ENCODE measurements around the gene SIAH1. TPM values are rescaled to one million over a fixed set of nuclear protein-coding genes. Genes with fewer than 3 reads are reported as not detected.

SIAH1 gene
- polyA plus RNA-seq, 1 donor from 2014 or later, result 96.6 TPM

DNA sequence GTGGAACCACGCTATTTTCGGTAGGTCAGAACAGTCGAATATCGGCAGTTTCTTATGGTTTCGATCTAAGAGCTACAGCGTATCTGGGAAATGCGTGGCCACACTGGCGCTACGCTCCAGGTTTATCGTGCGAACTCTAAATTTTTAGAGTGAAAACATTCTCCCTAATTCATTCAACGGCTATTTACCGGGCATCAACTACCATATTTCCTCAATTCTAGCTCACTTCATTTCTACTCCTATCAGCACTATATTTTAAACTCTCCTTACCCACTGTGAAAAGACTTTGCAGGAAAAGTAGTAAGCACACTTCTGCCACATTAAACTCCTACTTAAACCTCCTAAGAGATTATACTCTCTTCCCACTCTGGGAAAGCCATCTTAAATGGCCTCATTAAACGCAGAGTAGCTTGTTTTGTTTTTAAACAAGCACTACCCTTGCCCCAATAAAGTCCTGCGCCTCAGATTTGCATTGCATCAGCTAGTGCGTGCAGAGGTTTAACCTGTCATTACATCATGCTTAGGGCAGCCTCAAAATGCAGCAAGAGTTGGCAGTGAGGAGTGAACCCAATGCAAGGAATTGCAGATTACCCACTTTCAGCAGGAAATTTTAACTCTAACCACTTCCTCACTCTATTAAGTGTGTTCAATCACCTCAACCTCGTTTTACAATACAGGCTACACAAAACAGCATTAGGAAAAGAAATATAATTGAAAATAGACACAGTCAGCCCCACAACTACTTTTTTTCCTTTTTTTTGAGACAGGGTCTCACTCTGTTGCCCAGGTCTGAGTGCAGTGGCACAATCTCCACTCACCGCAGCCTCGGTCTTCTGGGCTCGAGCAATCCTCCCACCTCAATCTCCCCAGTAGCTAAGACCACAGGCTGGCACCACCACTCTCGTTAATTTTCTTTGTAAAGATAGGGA, 18.8 kb downstream of the SIAH1 start:
- H3K79me2 ChIP-seq (replicated peaks; ENCODE audit: insufficient read depth, low read length), result peaks cover 94% of the 10 kb centered on the region
- no peak overlapping the region for H3K9ac ChIP-seq (ENCODE audit: low read length)
- H3K4me3 ChIP-seq (ENCODE audit: low read length), result peak overlapping the region; percentile 59
- H3K27me3 ChIP-seq (ENCODE audit: insufficient read depth, low read depth, low read length), result no peaks in the 10 kb centered on the region
- H3K27ac ChIP-seq (ENCODE audit: low read length), result no peak overlapping the region
- no peaks in the 10 kb centered on the region for H3K9me2 ChIP-seq (ENCODE audit: insufficient read depth, low read length)
- no peaks in the 10 kb centered on the region for H3K9me3 ChIP-seq (ENCODE audit: low read length)
- H3K36me3 ChIP-seq (ENCODE audit: insufficient read depth, low read length), result peaks cover 5% of the 10 kb centered on the region
- peaks cover 59% of the 10 kb centered on the region for H4K20me1 ChIP-seq (ENCODE audit: insufficient read depth)
- no peak overlapping the region for H2AFZ ChIP-seq (ENCODE audit: low read depth, low read length)
- peak overlapping the region; percentile 27 for H3K4me2 ChIP-seq (ENCODE audit: low read length)
- no peaks in the 10 kb centered on the region for H3F3A ChIP-seq (ENCODE audit: insufficient read depth, low read length, poor library complexity, severe bottlenecking)
- TF ChIP-seq SMC3 (conservative IDR thresholded peaks at IDR 0.05; ENCODE audit: poor library complexity), result no peak
- TF ChIP-seq EP300 (conservative IDR thresholded peaks at IDR 0.05; ENCODE audit: poor library complexity, severe bottlenecking), result no peak
- TF ChIP-seq EZH2 (IDR thresholded peaks at IDR 0.05; ENCODE audit: borderline replicate concordance, insufficient read depth, low read length, poor library complexity, severe bottlenecking), result no peak
- TF ChIP-seq MXI1 (conservative IDR thresholded peaks at IDR 0.05; ENCODE audit: poor library complexity, severe bottlenecking), result no peak
- no peak for TF ChIP-seq TAF1 (IDR thresholded peaks at IDR 0.05; ENCODE audit: low read depth)
- TF ChIP-seq, protein P1, sequence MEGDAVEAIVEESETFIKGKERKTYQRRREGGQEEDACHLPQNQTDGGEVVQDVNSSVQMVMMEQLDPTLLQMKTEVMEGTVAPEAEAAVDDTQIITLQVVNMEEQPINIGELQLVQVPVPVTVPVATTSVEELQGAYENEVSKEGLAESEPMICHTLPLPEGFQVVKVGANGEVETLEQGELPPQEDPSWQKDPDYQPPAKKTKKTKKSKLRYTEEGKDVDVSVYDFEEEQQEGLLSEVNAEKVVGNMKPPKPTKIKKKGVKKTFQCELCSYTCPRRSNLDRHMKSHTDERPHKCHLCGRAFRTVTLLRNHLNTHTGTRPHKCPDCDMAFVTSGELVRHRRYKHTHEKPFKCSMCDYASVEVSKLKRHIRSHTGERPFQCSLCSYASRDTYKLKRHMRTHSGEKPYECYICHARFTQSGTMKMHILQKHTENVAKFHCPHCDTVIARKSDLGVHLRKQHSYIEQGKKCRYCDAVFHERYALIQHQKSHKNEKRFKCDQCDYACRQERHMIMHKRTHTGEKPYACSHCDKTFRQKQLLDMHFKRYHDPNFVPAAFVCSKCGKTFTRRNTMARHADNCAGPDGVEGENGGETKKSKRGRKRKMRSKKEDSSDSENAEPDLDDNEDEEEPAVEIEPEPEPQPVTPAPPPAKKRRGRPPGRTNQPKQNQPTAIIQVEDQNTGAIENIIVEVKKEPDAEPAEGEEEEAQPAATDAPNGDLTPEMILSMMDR (IDR thresholded peaks at IDR 0.05; ENCODE audit: poor library complexity, severe bottlenecking), result no peak
- TF ChIP-seq RAD21 (conservative IDR thresholded peaks at IDR 0.05), result no peak
- no peak for TF ChIP-seq POLR2AphosphoS5 (IDR thresholded peaks at IDR 0.05)
- TF ChIP-seq, protein P2, sequence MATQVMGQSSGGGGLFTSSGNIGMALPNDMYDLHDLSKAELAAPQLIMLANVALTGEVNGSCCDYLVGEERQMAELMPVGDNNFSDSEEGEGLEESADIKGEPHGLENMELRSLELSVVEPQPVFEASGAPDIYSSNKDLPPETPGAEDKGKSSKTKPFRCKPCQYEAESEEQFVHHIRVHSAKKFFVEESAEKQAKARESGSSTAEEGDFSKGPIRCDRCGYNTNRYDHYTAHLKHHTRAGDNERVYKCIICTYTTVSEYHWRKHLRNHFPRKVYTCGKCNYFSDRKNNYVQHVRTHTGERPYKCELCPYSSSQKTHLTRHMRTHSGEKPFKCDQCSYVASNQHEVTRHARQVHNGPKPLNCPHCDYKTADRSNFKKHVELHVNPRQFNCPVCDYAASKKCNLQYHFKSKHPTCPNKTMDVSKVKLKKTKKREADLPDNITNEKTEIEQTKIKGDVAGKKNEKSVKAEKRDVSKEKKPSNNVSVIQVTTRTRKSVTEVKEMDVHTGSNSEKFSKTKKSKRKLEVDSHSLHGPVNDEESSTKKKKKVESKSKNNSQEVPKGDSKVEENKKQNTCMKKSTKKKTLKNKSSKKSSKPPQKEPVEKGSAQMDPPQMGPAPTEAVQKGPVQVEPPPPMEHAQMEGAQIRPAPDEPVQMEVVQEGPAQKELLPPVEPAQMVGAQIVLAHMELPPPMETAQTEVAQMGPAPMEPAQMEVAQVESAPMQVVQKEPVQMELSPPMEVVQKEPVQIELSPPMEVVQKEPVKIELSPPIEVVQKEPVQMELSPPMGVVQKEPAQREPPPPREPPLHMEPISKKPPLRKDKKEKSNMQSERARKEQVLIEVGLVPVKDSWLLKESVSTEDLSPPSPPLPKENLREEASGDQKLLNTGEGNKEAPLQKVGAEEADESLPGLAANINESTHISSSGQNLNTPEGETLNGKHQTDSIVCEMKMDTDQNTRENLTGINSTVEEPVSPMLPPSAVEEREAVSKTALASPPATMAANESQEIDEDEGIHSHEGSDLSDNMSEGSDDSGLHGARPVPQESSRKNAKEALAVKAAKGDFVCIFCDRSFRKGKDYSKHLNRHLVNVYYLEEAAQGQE (IDR thresholded peaks at IDR 0.05; ENCODE audit: borderline replicate concordance), result no peak

DNA sequence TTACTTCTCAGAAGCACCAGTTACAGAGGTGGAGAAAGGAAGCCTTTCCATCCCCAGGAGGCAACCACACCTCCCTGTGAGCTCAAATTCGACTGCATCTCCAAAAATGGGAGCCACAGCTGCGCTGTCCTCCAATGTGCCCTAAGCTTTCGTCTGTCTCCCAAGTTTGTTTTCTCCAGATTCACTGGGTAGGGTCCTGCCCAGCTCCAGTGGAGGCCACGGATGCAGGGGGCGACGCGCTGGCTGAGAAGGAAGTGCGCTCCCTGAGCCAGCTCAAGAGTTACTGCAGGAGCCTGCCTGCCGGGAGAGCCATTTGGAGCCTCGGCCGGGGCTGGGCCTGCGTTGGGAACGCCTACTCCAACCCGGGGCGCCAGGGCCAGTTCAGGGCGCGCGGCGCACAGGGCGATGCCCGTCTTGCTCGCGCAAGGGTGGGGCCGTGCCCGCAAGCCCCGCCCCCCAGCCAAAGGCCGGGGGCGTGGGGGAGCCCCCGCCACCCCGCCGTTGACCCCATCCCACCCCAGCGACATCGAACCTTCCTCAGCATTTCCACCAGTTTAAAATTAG, 19.5 kb downstream of the SIAH1 start:
- Histone ChIP-seq H3K36me3 (ENCODE audit: insufficient read depth, low read length) (peaks cover 5% of the 10 kb centered on the region), H3K9ac (ENCODE audit: low read length) (no peak overlapping the region), H3K9me3 (ENCODE audit: low read length) (no peaks in the 10 kb centered on the region), H4K20me1 (ENCODE audit: insufficient read depth) (peaks cover 55% of the 10 kb centered on the region), H3K27ac (ENCODE audit: low read length) (no peak overlapping the region), H3K79me2 (replicated peaks; ENCODE audit: insufficient read depth, low read length) (peaks cover 97% of the 10 kb centered on the region), H3K27me3 (ENCODE audit: insufficient read depth, low read depth, low read length) (no peaks in the 10 kb centered on the region), H3K4me2 (ENCODE audit: low read length) (peak overlapping the region; percentile 27), H2AFZ (ENCODE audit: low read depth, low read length) (no peak overlapping the region), H3K9me2 (ENCODE audit: insufficient read depth, low read length) (no peaks in the 10 kb centered on the region), H3F3A (ENCODE audit: insufficient read depth, low read length, poor library complexity, severe bottlenecking) (no peaks in the 10 kb centered on the region), H3K4me3 (ENCODE audit: low read length) (peak overlapping the region; percentile 59)
- TF ChIP-seq EP300 (conservative IDR thresholded peaks at IDR 0.05; ENCODE audit: poor library complexity, severe bottlenecking), result no peak
- no peak for TF ChIP-seq POLR2AphosphoS5 (IDR thresholded peaks at IDR 0.05)
- TF ChIP-seq, protein P2 (IDR thresholded peaks at IDR 0.05; ENCODE audit: borderline replicate concordance), result no peak
- no peak for TF ChIP-seq RAD21 (conservative IDR thresholded peaks at IDR 0.05)
- no peak for TF ChIP-seq SMC3 (conservative IDR thresholded peaks at IDR 0.05; ENCODE audit: poor library complexity)
- no peak for TF ChIP-seq TAF1 (IDR thresholded peaks at IDR 0.05; ENCODE audit: low read depth)
- no peak for TF ChIP-seq EZH2 (IDR thresholded peaks at IDR 0.05; ENCODE audit: borderline replicate concordance, insufficient read depth, low read length, poor library complexity, severe bottlenecking)
- TF ChIP-seq, protein P1 (IDR thresholded peaks at IDR 0.05; ENCODE audit: poor library complexity, severe bottlenecking), result no peak
- TF ChIP-seq MXI1 (conservative IDR thresholded peaks at IDR 0.05; ENCODE audit: poor library complexity, severe bottlenecking), result no peak

All from neural cell (in vitro differentiated cells).